Measurements from ENCODE around the gene EEA1. TPM values are rescaled to one million over a fixed set of nuclear protein-coding genes. Genes with fewer than 3 reads are reported as not detected.

EEA1 gene
- total RNA-seq (10 to 100 TPM; 16.1 to 16.4 TPM), polyA plus RNA-seq (10 to 100 TPM in 1 of 2 donors, 1 to 10 TPM in 1; 2.8 to 16.2 TPM)

DNA sequence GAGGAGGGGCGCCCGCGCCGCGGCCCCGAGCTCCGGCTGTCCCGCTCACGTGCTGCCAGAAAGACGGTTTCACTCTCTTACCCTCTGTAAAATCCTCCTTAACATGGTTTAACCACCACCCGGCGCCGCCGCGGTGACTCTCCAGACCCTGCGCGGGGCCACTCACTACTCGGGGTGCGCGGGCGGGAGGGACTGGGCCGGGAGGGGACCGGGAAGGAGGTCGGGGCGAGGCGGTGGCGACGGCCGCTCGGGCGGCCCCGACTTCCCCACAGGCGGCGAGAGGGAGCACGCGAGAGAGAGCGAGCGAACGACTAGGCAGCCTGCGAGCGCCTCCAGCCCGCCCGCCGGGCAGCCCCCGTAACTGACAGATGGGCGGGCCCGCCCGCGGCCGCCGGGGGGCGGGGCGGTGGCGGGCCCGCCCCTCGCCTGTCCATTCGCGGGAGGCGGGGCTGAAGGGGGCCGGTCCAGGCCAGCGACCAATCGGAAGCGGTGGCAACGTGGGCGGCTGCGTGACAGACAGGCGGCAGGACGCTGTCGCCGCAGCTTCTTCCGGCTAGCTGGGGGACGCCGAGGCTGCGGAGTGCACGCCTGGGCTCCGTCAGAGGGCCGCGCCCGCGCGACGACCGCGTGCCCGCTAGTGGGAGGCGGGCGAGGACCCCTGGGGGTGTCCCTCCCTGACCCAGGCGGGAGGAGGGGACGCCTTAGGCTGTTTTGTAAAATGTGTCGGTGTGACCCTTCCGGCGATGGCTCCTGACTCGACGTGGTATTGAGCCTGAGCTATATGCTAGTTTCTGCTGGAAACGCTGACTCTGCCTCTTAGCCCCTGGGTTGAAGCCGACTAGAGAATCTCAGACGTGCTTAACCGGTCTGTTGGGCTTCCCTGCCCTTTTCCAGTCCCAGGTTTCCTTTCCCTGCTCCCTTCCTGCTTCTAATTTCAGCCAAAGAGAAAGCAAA is at the start of gene EEA1:
Gene EEA1 (minus strand): TSS at position 334 of the 954 bp plus-strand sequence. CDS start 229 bp downstream, at position 105.
- H3K9me3 Mint-ChIP-seq, result no peaks in the 10 kb centered on the region
- peak within 1 kb of the TSS; percentile 90 for H3K27ac ChIP-seq (ENCODE audit: low read depth, low read length)
- ChIA-PET POLR2A (ENCODE audit: partially characterized antibody) (interaction anchor here (0.8 to 4.1 kb wide), 19 partner anchors 18 to 1279 kb away, joined by 3 to 36 read pairs (median 5); partner anchors contain the start of genes BTG1, CRADD, NUDT4 and UBE2N), CTCF (ENCODE audit: partially characterized antibody) (interaction anchor here (0.7 to 2.5 kb wide), 8 partner anchors 9 to 1173 kb away, joined by 3 to 10 read pairs (median 3); no protein-coding TSS in a partner anchor)
- intact Hi-C loops (cut with micrococcal nuclease), result loop anchor here (1.0 to 5.0 kb wide), 8 partner anchors 67 to 1533 kb away; partner anchors contain the start of genes CRADD, NUDT4 and UBE2N
- H3K27ac Mint-ChIP-seq, result peak within 1 kb of the TSS; percentile 87 to 98 (median 95)
- H3K4me3 ChIP-seq (ENCODE audit: low read length in 2 of 2), result peak within 1 kb of the TSS; percentile 57 to 59
- no peaks in the 10 kb centered on the region for H3K27me3 ChIP-seq (ENCODE audit: insufficient read depth, low read length)
- no peaks in the 10 kb centered on the region for H3K9me3 ChIP-seq (ENCODE audit: control insufficient read depth in 1 of 2, low read length in 2 of 2)
- peak; percentile 92 to 94 (median 94) for DNase-seq
- H3K36me3 Mint-ChIP-seq, result peaks cover 0 to 5% of the 10 kb centered on the region in 2 donors
- peak within 1 kb of the TSS; percentile 89 to 94 (median 92) for H3K4me3 Mint-ChIP-seq
- no peaks in the 10 kb centered on the region for H3K27me3 Mint-ChIP-seq
- H3K4me1 Mint-ChIP-seq, result peaks cover 21 to 38% (median 32%) of the 10 kb centered on the region in 4 donors
- H3K4me1 ChIP-seq (ENCODE audit: insufficient read depth, low read length), result peaks cover 28% of the 10 kb centered on the region
- H3K36me3 ChIP-seq (ENCODE audit: insufficient read depth, low read length), result no peaks in the 10 kb centered on the region

DNA sequence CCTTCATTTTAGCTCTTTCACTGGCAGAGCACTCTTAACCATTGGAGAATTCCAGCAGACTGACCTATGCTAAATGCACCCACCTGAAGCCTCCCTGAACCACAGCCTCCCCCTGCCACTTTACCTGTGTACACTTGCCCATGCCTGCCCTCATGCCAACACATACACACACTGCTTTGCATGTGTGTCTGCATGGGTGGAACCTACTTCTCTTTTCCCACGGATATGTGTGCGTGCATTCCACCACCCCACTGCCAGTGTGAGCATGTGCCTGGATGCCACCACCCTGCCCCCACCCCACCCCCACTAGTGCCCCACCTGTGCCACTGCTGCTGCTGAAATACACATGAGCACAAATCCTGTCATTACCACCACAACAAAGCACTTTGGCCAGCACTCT is 49.5 kb upstream of the EEA1 start:
- H3K4me3 Mint-ChIP-seq, result no peak overlapping the region
- peaks cover 0 to 7% of the 10 kb centered on the region in 2 donors for H3K9me3 ChIP-seq (ENCODE audit: control insufficient read depth in 1 of 2, low read length in 2 of 2)
- H3K4me1 ChIP-seq (ENCODE audit: insufficient read depth, low read length), result no peaks in the 10 kb centered on the region
- intact Hi-C loops (cut with micrococcal nuclease), result no loop called here
- peaks cover 2 to 5% of the 10 kb centered on the region in 2 donors for H3K36me3 Mint-ChIP-seq
- H3K4me3 ChIP-seq (ENCODE audit: low read length in 2 of 2), result no peak overlapping the region
- H3K27me3 Mint-ChIP-seq, result peaks cover 4 to 10% of the 10 kb centered on the region in 2 donors
- POLR2A ChIA-PET (ENCODE audit: partially characterized antibody), result no interaction called here
- H3K27me3 ChIP-seq (ENCODE audit: insufficient read depth, low read length), result no peaks in the 10 kb centered on the region
- no peak overlapping the region for H3K27ac ChIP-seq (ENCODE audit: low read depth, low read length)
- H3K27ac Mint-ChIP-seq, result no peak overlapping the region
- peaks cover 0 to 7% (median 5%) of the 10 kb centered on the region in 4 donors for H3K4me1 Mint-ChIP-seq
- peaks cover 3 to 28% (median 26%) of the 10 kb centered on the region in 8 donors for H3K9me3 Mint-ChIP-seq
- CTCF ChIA-PET (ENCODE audit: partially characterized antibody), result interaction anchor here (0.9 to 1.9 kb wide), 3 partner anchors 9 to 1124 kb away, joined by 3 to 6 read pairs (median 4); no protein-coding TSS in a partner anchor
- no peak for DNase-seq
- H3K36me3 ChIP-seq (ENCODE audit: insufficient read depth, low read length), result no peaks in the 10 kb centered on the region

DNA sequence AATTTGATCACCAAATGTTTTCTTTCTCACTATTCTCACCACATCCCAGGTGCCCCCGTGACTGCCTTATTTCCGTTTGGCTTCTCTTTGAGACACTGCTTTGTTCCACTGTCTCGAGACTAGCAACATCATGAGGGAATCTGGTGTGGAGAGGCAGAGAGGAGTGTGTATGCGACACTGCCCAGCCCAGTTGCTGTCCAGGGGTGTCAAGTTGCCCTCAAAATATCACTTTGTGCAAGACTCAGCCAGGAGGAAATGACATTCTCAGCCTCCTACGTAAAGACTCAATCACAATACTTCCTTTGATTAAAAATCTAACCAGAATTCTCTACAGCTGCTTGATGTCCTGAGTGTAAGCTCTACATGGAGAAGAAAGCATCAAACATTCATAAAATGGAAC is 48.2 kb upstream of the EEA1 start:
- Histone ChIP-seq H3K27me3 (ENCODE audit: insufficient read depth, low read length) (no peaks in the 10 kb centered on the region), H3K4me3 (ENCODE audit: low read length in 2 of 2) (no peak overlapping the region), H3K36me3 (ENCODE audit: insufficient read depth, low read length) (no peaks in the 10 kb centered on the region), H3K9me3 (ENCODE audit: control insufficient read depth in 1 of 2, low read length in 2 of 2) (peaks cover 0 to 7% of the 10 kb centered on the region in 2 donors), H3K27ac (ENCODE audit: low read depth, low read length) (no peak overlapping the region), H3K4me1 (ENCODE audit: insufficient read depth, low read length) (no peaks in the 10 kb centered on the region)
- Mint-ChIP-seq H3K36me3 (peaks cover 2 to 5% of the 10 kb centered on the region in 2 donors), H3K27me3 (peaks cover 4 to 10% of the 10 kb centered on the region in 2 donors), H3K9me3 (peaks cover 1 to 29% (median 26%) of the 10 kb centered on the region in 8 donors), H3K4me3 (peak overlapping the region in 6 of 8 donors; percentile 2 to 54 (median 44)), H3K4me1 (peaks cover 0 to 7% (median 5%) of the 10 kb centered on the region in 4 donors), H3K27ac (peak overlapping the region in 3 of 7 donors; percentile 19 to 62 (median 33))
- ChIA-PET CTCF (ENCODE audit: partially characterized antibody) (interaction anchor here (1.2 kb wide), 1 partner anchor 1124 kb away, joined by 4 read pairs; no protein-coding TSS in a partner anchor), POLR2A (ENCODE audit: partially characterized antibody) (no interaction called here)
- intact Hi-C loops (cut with micrococcal nuclease), result no loop called here
- no peak for DNase-seq

DNA sequence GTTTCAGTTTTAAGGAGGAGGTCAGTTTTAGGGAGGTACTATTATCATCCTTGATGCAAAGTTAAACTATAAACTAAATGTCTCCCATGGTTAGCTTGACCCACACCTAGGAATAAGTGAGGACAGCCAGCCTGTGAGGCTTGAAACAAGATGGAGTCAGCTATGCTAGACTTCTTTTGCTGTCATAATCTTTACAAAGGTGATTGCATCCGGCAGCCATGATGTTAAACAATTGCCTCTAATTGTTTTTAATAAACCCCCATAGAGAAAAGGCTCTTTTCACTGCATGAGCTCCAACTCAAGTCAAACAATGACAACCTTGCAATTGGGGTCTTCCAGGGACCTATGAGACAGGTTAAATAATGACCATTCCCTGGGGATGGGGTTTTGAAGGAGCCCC is 45.7 kb upstream of the EEA1 start:
- peaks cover 0 to 15% (median 10%) of the 10 kb centered on the region in 8 donors for H3K9me3 Mint-ChIP-seq
- H3K4me3 Mint-ChIP-seq, result no peak overlapping the region
- no peak overlapping the region for H3K27ac ChIP-seq (ENCODE audit: low read depth, low read length)
- ChIA-PET POLR2A (ENCODE audit: partially characterized antibody) (no interaction called here), CTCF (ENCODE audit: partially characterized antibody) (interaction anchor here (2.9 kb wide), 1 partner anchor 13 kb away, joined by 13 read pairs; no protein-coding TSS in a partner anchor)
- H3K36me3 Mint-ChIP-seq, result peaks cover 0 to 5% of the 10 kb centered on the region in 2 donors
- no peaks in the 10 kb centered on the region for H3K4me1 ChIP-seq (ENCODE audit: insufficient read depth, low read length)
- no peaks in the 10 kb centered on the region for H3K27me3 ChIP-seq (ENCODE audit: insufficient read depth, low read length)
- H3K4me1 Mint-ChIP-seq, result peaks cover 0 to 7% (median 5%) of the 10 kb centered on the region in 4 donors
- no peak overlapping the region for H3K27ac Mint-ChIP-seq
- intact Hi-C loops (cut with micrococcal nuclease), result no loop called here
- DNase-seq, result no peak
- H3K36me3 ChIP-seq (ENCODE audit: insufficient read depth, low read length), result no peaks in the 10 kb centered on the region
- peaks cover 2 to 7% of the 10 kb centered on the region in 2 donors for H3K27me3 Mint-ChIP-seq
- H3K9me3 ChIP-seq (ENCODE audit: control insufficient read depth in 1 of 2, low read length in 2 of 2), result peaks cover 0 to 7% of the 10 kb centered on the region in 2 donors
- no peak overlapping the region for H3K4me3 ChIP-seq (ENCODE audit: low read length in 2 of 2)

DNA sequence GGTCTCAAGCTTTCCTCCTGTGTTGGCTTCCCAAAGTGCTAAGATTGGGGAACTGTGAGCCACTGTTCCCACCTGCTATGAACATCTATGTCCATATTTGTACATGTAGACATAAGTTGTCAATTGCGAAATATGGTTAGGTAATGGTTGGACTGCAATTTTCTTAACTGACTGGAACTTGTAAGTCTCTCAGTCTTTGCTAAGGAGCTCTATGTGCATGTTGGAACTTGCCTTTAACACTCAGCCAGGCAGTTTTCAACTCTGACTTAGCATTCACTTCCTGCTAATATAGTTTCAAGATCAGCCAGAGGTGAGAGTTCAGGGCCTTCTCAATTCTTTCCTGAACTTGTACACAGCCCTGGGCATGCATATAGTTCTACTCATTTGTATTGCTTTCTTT is 44.5 kb upstream of the EEA1 start:
- DNase-seq, result no peak
- CTCF ChIA-PET (ENCODE audit: partially characterized antibody), result interaction anchor here (0.7 kb wide), 1 partner anchor 437 kb away, joined by 4 read pairs; no protein-coding TSS in a partner anchor
- H3K27me3 Mint-ChIP-seq, result peaks cover 2 to 5% of the 10 kb centered on the region in 2 donors
- POLR2A ChIA-PET (ENCODE audit: partially characterized antibody), result no interaction called here
- Histone ChIP-seq H3K9me3 (ENCODE audit: control insufficient read depth in 1 of 2, low read length in 2 of 2) (peaks cover 0 to 7% of the 10 kb centered on the region in 2 donors), H3K4me1 (ENCODE audit: insufficient read depth, low read length) (no peaks in the 10 kb centered on the region), H3K4me3 (ENCODE audit: low read length in 2 of 2) (no peak overlapping the region), H3K27ac (ENCODE audit: low read depth, low read length) (no peak overlapping the region), H3K36me3 (ENCODE audit: insufficient read depth, low read length) (no peaks in the 10 kb centered on the region), H3K27me3 (ENCODE audit: insufficient read depth, low read length) (no peaks in the 10 kb centered on the region)
- peaks cover 0 to 5% of the 10 kb centered on the region in 2 donors for H3K36me3 Mint-ChIP-seq
- H3K4me1 Mint-ChIP-seq, result peaks cover 0 to 7% (median 5%) of the 10 kb centered on the region in 4 donors
- no peak overlapping the region for H3K4me3 Mint-ChIP-seq
- intact Hi-C loops (cut with micrococcal nuclease), result no loop called here
- no peak overlapping the region for H3K27ac Mint-ChIP-seq
- peaks cover 0 to 15% (median 10%) of the 10 kb centered on the region in 8 donors for H3K9me3 Mint-ChIP-seq

DNA sequence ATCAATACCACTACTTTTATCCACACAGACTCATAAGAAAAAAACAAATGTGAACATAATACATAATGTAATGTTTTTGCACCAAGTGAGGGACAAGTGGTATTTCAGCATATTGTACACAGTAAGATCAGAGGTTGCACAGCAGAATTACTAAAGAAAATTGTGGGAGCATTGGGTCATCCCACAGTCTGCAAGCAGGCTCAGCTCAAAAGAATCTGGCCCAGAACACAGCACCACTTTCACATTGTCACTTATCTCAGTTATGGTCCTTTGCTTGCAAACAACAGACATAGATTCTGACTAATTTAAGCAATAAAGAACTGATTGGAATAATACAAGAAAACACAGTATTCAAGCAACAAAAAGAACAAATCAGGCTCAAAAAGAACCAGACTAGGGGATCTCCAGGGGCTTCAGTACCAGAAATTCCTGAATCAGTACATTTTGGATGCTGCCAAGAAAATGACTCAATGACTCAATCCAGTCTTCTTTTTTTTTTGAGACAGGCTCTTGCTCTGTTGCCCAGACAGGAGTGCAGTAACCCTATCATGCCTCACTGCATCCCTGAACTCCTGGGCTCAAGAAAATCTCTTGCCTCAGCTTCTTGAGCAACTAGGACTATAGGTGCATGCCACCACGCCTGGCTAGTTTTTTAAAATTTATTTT is 42.9 kb upstream of the EEA1 start:
- POLR2A ChIA-PET (ENCODE audit: partially characterized antibody), result no interaction called here
- H3K36me3 Mint-ChIP-seq, result peaks cover 0 to 5% of the 10 kb centered on the region in 2 donors
- no peak overlapping the region for H3K27ac ChIP-seq (ENCODE audit: low read depth, low read length)

More for the DNA sequence above, 42.9 kb upstream of the EEA1 start:
- peaks cover 0 to 2% (median under 1%) of the 10 kb centered on the region in 4 donors for H3K4me1 Mint-ChIP-seq
- Histone ChIP-seq H3K36me3 (ENCODE audit: insufficient read depth, low read length) (no peaks in the 10 kb centered on the region), H3K4me1 (ENCODE audit: insufficient read depth, low read length) (no peaks in the 10 kb centered on the region), H3K4me3 (ENCODE audit: low read length in 2 of 2) (no peak overlapping the region), H3K9me3 (ENCODE audit: control insufficient read depth in 1 of 2, low read length in 2 of 2) (peaks cover 0 to 7% of the 10 kb centered on the region in 2 donors), H3K27me3 (ENCODE audit: insufficient read depth, low read length) (no peaks in the 10 kb centered on the region)
- no peak overlapping the region for H3K27ac Mint-ChIP-seq
- H3K9me3 Mint-ChIP-seq, result peaks cover 0 to 15% (median 10%) of the 10 kb centered on the region in 8 donors
- CTCF ChIA-PET (ENCODE audit: partially characterized antibody), result no interaction called here
- H3K27me3 Mint-ChIP-seq, result peaks cover 2% of the 10 kb centered on the region in 2 donors
- DNase-seq, result no peak
- intact Hi-C loops (cut with micrococcal nuclease), result no loop called here
- H3K4me3 Mint-ChIP-seq, result no peak overlapping the region

All from CD4-positive, alpha-beta memory T cell (primary cell).